Tibial nerve (tissue), 4 donors: ENCODE measurements around the gene YWHAH. TPM values are rescaled to one million over a fixed set of nuclear protein-coding genes. Genes with fewer than 3 reads are reported as not detected.
A peak's percentile ranks its signal among the peaks of the same experiment; 100 is the strongest.

Source experiments
- DNase-seq, 2 donors: peaks; one replicate each; pipeline ENCODE4 v3.0.0-alpha.2; 2019; ENCODE audit warnings: low spot score in 2 of 2
- H3K27ac ChIP-seq, 4 donors: fragments of 200-600 bp; sonication (generic) in 3 of 4; one replicate each; pipeline ENCODE4 v1.5.1; 2017 to 2019; ENCODE audit warnings: mild to moderate bottlenecking in 1 of 4
- H3K27me3 ChIP-seq, 2 donors: fragments of 200-600 bp; sonication (generic) in 1 of 2; one replicate each; pipeline versions ENCODE4 v1.5.1 to v1.6.0; 2017 to 2019
- H3K36me3 ChIP-seq, 3 donors: fragments of 200-600 bp; sonication (generic); one replicate each; pipeline ENCODE4 v1.5.1; 2018 to 2019
- H3K4me1 ChIP-seq, 4 donors: fragments of 200-600 bp; sonication (generic) in 3 of 4; one replicate each; pipeline ENCODE4 v1.5.1; 2017 to 2019
- H3K4me3 ChIP-seq, 4 donors: fragments of 200-600 bp; sonication (generic) in 3 of 4; one replicate each; pipeline ENCODE4 v1.5.1; 2017 to 2019; ENCODE audit warnings: mild to moderate bottlenecking in 1 of 4, moderate library complexity in 1 of 4
- H3K9me3 ChIP-seq, 4 donors: fragments of 200-600 bp; sonication (generic) in 3 of 4; one replicate each; pipeline ENCODE4 v1.5.1; 2017 to 2019
- EP300 ChIP-seq, 2 donors: sonication (generic); formaldehyde crosslinking; IDR thresholded peaks; one replicate each; pipeline ENCODE4 v1.6.1; 2017; ENCODE audit warnings: antibody characterized with exemption in 2 of 2, mild to moderate bottlenecking in 1 of 2
- POLR2A ChIP-seq, 2 donors: fragments of 450-650 bp; IDR thresholded peaks; one replicate each; pipeline ENCODE4 v1.6.1; 2017; ENCODE audit warnings: antibody characterized with exemption in 2 of 2, mild to moderate bottlenecking in 2 of 2, moderate library complexity in 2 of 2
- whole genome bisulfite sequencing, 2 donors: methylation state at CpG; one replicate each; pipeline ENCODE4 v1.1.5; 2018; 5-methylcytosine and 5-hydroxymethylcytosine counted together
- total RNA-seq, 4 donors: library from RNA; depleted of rRNA; stranded (reverse); fragments of >200 nt; gene quantifications; one replicate each; pipeline ENCODE4 v1.1.0, GENCODE V29; 2016
- TF ChIP-seq, protein P1 (sequence below), 5 experiments: fragments of 200-600 bp in 3 of 5; fragments of 450-650 bp in 2 of 5; sonication (generic) in 3 of 5; IDR thresholded peaks; one replicate each; pipeline ENCODE4 v1.5.1; 2016 to 2019; ENCODE audit warnings: antibody characterized with exemption in 5 of 5, mild to moderate bottlenecking in 3 of 5, moderate library complexity in 2 of 5

YWHAH gene
- total RNA-seq, 4 donors from 2014 or later: 66.3 to 102 (median 98.0) TPM

DNA sequence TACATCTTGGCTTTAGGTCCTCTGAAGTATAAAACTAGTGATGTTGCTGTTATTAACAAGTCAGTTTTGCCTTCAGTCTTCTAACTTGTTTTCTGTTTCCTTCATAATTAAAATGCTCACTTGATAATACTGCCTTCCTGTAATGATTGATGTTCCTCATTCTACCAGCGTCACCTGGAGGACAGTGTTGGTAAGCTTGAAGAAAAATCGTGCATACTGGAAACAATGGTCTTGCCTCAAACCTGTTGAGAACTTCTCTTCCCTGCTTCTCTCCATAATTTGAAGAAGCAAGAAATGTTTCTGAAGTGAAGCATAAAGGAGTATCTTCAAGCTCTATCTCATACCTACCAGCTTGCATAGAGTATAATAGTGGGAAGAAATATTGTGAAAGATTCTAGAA is 3.0 kb downstream of the YWHAH start:
- H3K27ac ChIP-seq: peak overlapping the region in 3 of 4 donors; percentile 97 to 98 (median 97)
- peak in 1 of 2 donors; percentile 49 for DNase-seq
- H3K9me3 ChIP-seq: no peaks in the 10 kb centered on the region
- WGBS, 2 donors: 18 to 24% methylated on average over 2 of the region's 2 CpGs
- H3K4me1 ChIP-seq: peaks cover 0 to 62% (median 45%) of the 10 kb centered on the region in 4 donors
- H3K36me3 ChIP-seq: peaks cover 0 to 22% (median 0%) of the 10 kb centered on the region in 3 donors
- TF ChIP-seq, protein P1, sequence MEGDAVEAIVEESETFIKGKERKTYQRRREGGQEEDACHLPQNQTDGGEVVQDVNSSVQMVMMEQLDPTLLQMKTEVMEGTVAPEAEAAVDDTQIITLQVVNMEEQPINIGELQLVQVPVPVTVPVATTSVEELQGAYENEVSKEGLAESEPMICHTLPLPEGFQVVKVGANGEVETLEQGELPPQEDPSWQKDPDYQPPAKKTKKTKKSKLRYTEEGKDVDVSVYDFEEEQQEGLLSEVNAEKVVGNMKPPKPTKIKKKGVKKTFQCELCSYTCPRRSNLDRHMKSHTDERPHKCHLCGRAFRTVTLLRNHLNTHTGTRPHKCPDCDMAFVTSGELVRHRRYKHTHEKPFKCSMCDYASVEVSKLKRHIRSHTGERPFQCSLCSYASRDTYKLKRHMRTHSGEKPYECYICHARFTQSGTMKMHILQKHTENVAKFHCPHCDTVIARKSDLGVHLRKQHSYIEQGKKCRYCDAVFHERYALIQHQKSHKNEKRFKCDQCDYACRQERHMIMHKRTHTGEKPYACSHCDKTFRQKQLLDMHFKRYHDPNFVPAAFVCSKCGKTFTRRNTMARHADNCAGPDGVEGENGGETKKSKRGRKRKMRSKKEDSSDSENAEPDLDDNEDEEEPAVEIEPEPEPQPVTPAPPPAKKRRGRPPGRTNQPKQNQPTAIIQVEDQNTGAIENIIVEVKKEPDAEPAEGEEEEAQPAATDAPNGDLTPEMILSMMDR (IDR thresholded peaks at IDR 0.05): peak; percentile 21 to 61 (median 43)
- TF ChIP-seq EP300 (IDR thresholded peaks at IDR 0.05): no peak
- TF ChIP-seq POLR2A (IDR thresholded peaks at IDR 0.05): no peak
- no peaks in the 10 kb centered on the region for H3K27me3 ChIP-seq
- H3K4me3 ChIP-seq: no peak overlapping the region

DNA sequence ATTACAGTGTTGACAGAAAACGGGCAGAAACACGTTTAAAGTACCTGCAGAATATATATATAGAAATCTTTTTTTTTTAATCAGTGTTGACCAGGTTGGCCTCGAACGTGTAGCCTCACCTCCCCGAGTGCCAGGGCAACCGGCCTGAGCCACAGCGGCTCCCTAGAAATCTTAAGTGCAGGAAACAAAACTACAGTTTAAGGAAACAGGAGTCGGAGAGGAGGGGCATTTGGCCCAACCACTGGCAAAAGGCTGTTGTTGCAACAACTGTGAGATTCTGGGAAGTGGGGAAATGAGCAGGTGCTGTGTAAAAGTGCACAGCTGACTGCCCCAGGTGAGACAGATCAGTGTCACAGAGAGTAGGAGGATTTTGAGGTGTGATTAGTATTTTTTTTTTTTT is 3.7 kb downstream of the YWHAH start:
- Histone ChIP-seq H3K4me1 (peaks cover 0 to 69% (median 51%) of the 10 kb centered on the region in 4 donors), H3K27ac (no peak overlapping the region), H3K27me3 (no peaks in the 10 kb centered on the region), H3K4me3 (no peak overlapping the region), H3K9me3 (no peaks in the 10 kb centered on the region), H3K36me3 (peaks cover 0 to 22% (median 0%) of the 10 kb centered on the region in 3 donors)
- TF ChIP-seq EP300 (IDR thresholded peaks at IDR 0.05) (no peak), POLR2A (IDR thresholded peaks at IDR 0.05) (no peak)
- TF ChIP-seq, protein P1 (IDR thresholded peaks at IDR 0.05): no peak
- 52 to 64% methylated on average over 8 of the region's 8 CpGs for WGBS, 2 donors
- DNase-seq: no peak

DNA sequence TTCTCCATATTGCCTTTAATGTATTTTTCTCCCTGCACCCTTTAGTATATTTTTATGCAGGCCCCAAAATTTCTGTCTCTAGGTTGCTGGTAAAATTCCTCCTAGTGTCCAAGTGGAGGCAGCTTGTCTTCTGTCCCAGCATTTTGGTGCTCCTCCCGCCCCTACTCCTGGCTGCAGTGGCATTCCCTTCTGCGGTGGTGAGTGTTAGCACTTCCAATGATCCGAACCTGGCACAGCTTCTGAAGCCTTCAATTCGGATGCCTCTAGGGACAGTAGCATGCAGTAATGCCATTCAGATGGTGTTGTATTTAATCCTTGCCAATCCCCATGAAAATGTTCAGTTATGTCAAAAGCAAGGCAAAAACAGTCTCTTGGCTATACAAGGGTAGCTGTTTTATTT is 5.9 kb downstream of the YWHAH start:
- peak overlapping the region in 2 of 4 donors; percentile 58 to 78 for H3K27ac ChIP-seq

DNA sequence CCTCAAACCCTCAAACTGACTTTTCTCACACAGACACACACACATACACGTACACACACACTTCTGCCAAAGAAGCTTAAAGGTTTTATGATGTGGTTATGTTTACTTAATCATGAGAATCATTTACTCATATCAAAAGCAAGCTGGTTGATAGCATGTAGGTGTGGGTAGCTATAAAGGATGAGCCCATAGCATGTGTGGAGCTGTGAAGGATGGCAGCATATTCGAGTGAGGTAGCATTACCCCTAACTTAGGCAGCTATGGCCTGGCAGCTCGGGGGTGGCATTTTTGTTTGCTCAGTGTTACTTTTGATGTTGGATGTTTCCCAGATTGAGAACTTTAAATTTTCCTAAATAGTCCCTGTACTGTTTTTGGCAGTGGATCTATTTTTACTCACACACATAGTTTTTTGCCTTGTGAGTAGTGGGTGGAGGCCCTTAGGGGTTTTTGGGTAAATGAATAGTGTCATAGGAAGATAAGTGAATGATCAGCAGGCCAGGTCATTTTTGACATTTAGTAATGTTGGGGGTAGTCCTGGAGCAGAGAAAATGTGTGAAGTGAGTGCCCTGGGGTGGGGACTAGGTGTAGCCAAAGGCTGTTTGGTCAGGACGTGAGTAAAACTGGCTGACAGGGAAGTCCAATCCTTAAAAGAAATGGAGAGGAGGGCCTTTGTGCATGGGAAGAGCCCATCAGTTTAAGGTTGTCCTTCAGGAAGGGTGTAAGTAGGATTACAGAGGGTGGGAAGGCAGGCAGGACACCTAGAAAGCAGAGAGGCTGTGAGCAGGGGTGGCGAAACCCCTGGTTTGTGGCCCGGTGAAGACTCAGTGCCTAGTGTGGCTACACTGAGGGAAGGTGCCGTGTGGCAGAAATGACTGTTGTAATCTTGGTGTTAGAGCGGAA is 7.1 kb downstream of the YWHAH start:
- Histone ChIP-seq H3K4me3 (no peak overlapping the region), H3K36me3 (peaks cover 0 to 32% (median 0%) of the 10 kb centered on the region in 3 donors), H3K9me3 (no peaks in the 10 kb centered on the region), H3K27ac (peak overlapping the region in 3 of 4 donors; percentile 1 to 78 (median 68)), H3K4me1 (peaks cover 0 to 77% (median 49%) of the 10 kb centered on the region in 4 donors), H3K27me3 (no peaks in the 10 kb centered on the region)
- DNase-seq: no peak
- 73 to 75% methylated on average over 8 of the region's 8 CpGs for WGBS, 2 donors
- TF ChIP-seq POLR2A (IDR thresholded peaks at IDR 0.05) (no peak), EP300 (IDR thresholded peaks at IDR 0.05) (no peak)
- TF ChIP-seq, protein P1 (IDR thresholded peaks at IDR 0.05): no peak

More for the DNA sequence above, 5.9 kb downstream of the YWHAH start:
- Histone ChIP-seq H3K27me3 (no peaks in the 10 kb centered on the region), H3K9me3 (no peaks in the 10 kb centered on the region), H3K36me3 (peaks cover 0 to 22% (median 0%) of the 10 kb centered on the region in 3 donors), H3K4me1 (peaks cover 0 to 85% (median 57%) of the 10 kb centered on the region in 4 donors), H3K4me3 (no peak overlapping the region)
- WGBS, 2 donors: 42 to 45% methylated on average over 4 of the region's 4 CpGs
- TF ChIP-seq POLR2A (IDR thresholded peaks at IDR 0.05): no peak
- TF ChIP-seq EP300 (IDR thresholded peaks at IDR 0.05): no peak
- TF ChIP-seq, protein P1 (IDR thresholded peaks at IDR 0.05): no peak
- no peak for DNase-seq

DNA sequence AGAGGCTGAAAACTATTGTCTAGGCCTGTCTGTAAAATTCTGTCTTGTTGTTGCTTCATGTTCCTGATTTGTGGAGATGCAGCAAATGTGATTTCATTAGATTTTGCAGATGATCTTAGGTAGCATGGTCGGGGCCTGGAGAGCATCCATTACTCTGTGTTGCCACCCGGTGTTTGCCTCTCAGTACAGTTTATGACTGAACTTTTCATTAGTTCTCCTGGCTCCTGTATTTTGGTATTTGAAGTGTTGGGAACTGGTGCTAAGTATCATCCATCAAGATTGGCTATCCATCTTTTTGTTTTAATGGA is 7.7 kb downstream of the YWHAH start:
- Histone ChIP-seq H3K9me3 (no peaks in the 10 kb centered on the region), H3K4me1 (peaks cover 0 to 71% (median 43%) of the 10 kb centered on the region in 4 donors), H3K27me3 (no peaks in the 10 kb centered on the region), H3K36me3 (peaks cover 0 to 38% (median 0%) of the 10 kb centered on the region in 3 donors), H3K27ac (peak overlapping the region in 2 of 4 donors; percentile 68 to 78), H3K4me3 (no peak overlapping the region)
- no peak for DNase-seq
- 71 to 73% methylated on average over 2 of the region's 2 CpGs for WGBS, 2 donors
- no peak for TF ChIP-seq POLR2A (IDR thresholded peaks at IDR 0.05)
- TF ChIP-seq, protein P1 (IDR thresholded peaks at IDR 0.05): no peak
- TF ChIP-seq EP300 (IDR thresholded peaks at IDR 0.05): no peak
